ENCODE measurements around the gene RBM26.

Gene RBM26

GRCh38 chr13:79376843-79377242 is 29.2 kb downstream of the RBM26 start:
- CTCF ChIA-PET: interaction anchor here (1.4 kb wide), 1 partner anchor 15 kb away, joined by 4 read pairs; no protein-coding TSS in a partner anchor
- POLR2A ChIA-PET: no interaction called here
- no peak overlapping the region for H3K4me3 ChIP-seq (ENCODE audit: low read depth, low read length)
- no peak for DNase-seq (ENCODE audit: low read depth, low spot score)
- TF ChIP-seq CTCF (IDR thresholded peaks at IDR 0.05; ENCODE audit: insufficient read depth, low read length, missing control alignments): no peak

- ChIA-PET CTCF (no interaction called here), POLR2A (no interaction called here)
- DNase-seq (ENCODE audit: low read depth, low spot score): no peak
- no peak for TF ChIP-seq CTCF (IDR thresholded peaks at IDR 0.05; ENCODE audit: insufficient read depth, low read length, missing control alignments)
- no peak overlapping the region for H3K4me3 ChIP-seq (ENCODE audit: low read depth, low read length)
Observed at GRCh38 chr13:79374578-79374977, 31.5 kb downstream of the RBM26 start.

- no peak for TF ChIP-seq CTCF (IDR thresholded peaks at IDR 0.05; ENCODE audit: insufficient read depth, low read length, missing control alignments)
- ChIA-PET CTCF (no interaction called here), POLR2A (no interaction called here)
Observed at GRCh38 chr13:79373916-79374315, 32.1 kb downstream of the RBM26 start.

GRCh38 chr13:79369226-79369625 is 36.8 kb downstream of the RBM26 start:
- POLR2A ChIA-PET: no interaction called here

More at GRCh38 chr13:79373916-79374315, 32.1 kb downstream of the RBM26 start:
- no peak overlapping the region for H3K4me3 ChIP-seq (ENCODE audit: low read depth, low read length)
- no peak for DNase-seq (ENCODE audit: low read depth, low spot score)

GRCh38 chr13:79365981-79366380 is 40.1 kb downstream of the RBM26 start:
- H3K4me3 ChIP-seq (ENCODE audit: low read depth, low read length): no peak overlapping the region
- ChIA-PET POLR2A (no interaction called here), CTCF (no interaction called here)
- no peak for TF ChIP-seq CTCF (IDR thresholded peaks at IDR 0.05; ENCODE audit: insufficient read depth, low read length, missing control alignments)
- no peak for DNase-seq (ENCODE audit: low read depth, low spot score)

More at GRCh38 chr13:79369226-79369625, 36.8 kb downstream of the RBM26 start:
- CTCF ChIA-PET: no interaction called here
- DNase-seq (ENCODE audit: low read depth, low spot score): no peak
- no peak for TF ChIP-seq CTCF (IDR thresholded peaks at IDR 0.05; ENCODE audit: insufficient read depth, low read length, missing control alignments)
- H3K4me3 ChIP-seq (ENCODE audit: low read depth, low read length): no peak overlapping the region

- H3K4me3 ChIP-seq (ENCODE audit: low read depth, low read length): no peak overlapping the region
- DNase-seq (ENCODE audit: low read depth, low spot score): no peak
- POLR2A ChIA-PET: no interaction called here
- CTCF ChIA-PET: no interaction called here
- TF ChIP-seq CTCF (IDR thresholded peaks at IDR 0.05; ENCODE audit: insufficient read depth, low read length, missing control alignments): no peak
Observed at GRCh38 chr13:79361299-79361698, 44.8 kb downstream of the RBM26 start.

Measured in AG04449 (cell line).